ENCODE data around the gene LRIT2.

LRIT2 gene

GRCh38 chr10:84200537-84201243 lies 24.7 kb downstream of the LRIT2 start:
- DNase-seq (ENCODE audit: extremely low read depth, low read depth): no peak
- TF ChIP-seq CTCF (IDR thresholded peaks at IDR 0.05; ENCODE audit: low read depth, low read length): no peak

- no peak for TF ChIP-seq CTCF (IDR thresholded peaks at IDR 0.05; ENCODE audit: low read depth, low read length)
- no peak for DNase-seq (ENCODE audit: extremely low read depth, low read depth)
Measured at GRCh38 chr10:84198206-84198915, 27.0 kb downstream of the LRIT2 start.

GRCh38 chr10:84197643-84198042 lies 27.7 kb downstream of the LRIT2 start:
- TF ChIP-seq CTCF (IDR thresholded peaks at IDR 0.05; ENCODE audit: low read depth, low read length): no peak

GRCh38 chr10:84196941-84197340 lies 28.4 kb downstream of the LRIT2 start:
- no peak for TF ChIP-seq CTCF (IDR thresholded peaks at IDR 0.05; ENCODE audit: low read depth, low read length)
- no peak for DNase-seq (ENCODE audit: extremely low read depth, low read depth)

More at GRCh38 chr10:84197643-84198042, 27.7 kb downstream of the LRIT2 start:
- DNase-seq (ENCODE audit: extremely low read depth, low read depth): no peak

GRCh38 chr10:84196083-84196482 lies 29.3 kb downstream of the LRIT2 start:
- no peak for DNase-seq (ENCODE audit: extremely low read depth, low read depth)
- TF ChIP-seq CTCF (IDR thresholded peaks at IDR 0.05; ENCODE audit: low read depth, low read length): no peak

- DNase-seq (ENCODE audit: extremely low read depth, low read depth): no peak
- no peak for TF ChIP-seq CTCF (IDR thresholded peaks at IDR 0.05; ENCODE audit: low read depth, low read length)
Measured at GRCh38 chr10:84195044-84195830, 30.1 kb downstream of the LRIT2 start.
